ENCODE results near the gene FFAR4.

FFAR4 gene

DNA sequence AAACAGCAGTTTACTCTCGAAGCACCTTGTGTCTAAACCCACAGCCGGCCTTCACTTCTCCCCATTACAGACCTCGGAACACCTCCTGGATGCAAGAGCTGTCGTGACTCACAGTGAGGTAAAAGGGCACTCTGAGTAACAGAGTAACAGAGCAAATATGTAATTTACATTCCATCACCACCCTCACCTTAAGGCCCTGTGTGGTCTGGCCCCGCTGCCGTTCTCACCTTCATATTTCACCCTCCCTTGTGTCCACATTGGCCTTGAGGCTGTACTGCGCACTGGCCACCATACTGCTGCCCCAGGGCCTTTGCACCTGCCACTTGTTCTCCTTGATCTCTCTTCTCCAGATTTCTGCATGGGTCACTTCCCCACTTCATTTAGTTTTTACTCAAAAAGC is 12.6 kb downstream of the FFAR4 start:
- DNase-seq (ENCODE audit: low read depth in 2 of 2), result no peak
- no peak overlapping the region for H3K4me3 ChIP-seq (replicated peaks in 1 of 2; ENCODE audit: low read depth in 2 of 2, low read length in 2 of 2)
- TF ChIP-seq, protein P1, sequence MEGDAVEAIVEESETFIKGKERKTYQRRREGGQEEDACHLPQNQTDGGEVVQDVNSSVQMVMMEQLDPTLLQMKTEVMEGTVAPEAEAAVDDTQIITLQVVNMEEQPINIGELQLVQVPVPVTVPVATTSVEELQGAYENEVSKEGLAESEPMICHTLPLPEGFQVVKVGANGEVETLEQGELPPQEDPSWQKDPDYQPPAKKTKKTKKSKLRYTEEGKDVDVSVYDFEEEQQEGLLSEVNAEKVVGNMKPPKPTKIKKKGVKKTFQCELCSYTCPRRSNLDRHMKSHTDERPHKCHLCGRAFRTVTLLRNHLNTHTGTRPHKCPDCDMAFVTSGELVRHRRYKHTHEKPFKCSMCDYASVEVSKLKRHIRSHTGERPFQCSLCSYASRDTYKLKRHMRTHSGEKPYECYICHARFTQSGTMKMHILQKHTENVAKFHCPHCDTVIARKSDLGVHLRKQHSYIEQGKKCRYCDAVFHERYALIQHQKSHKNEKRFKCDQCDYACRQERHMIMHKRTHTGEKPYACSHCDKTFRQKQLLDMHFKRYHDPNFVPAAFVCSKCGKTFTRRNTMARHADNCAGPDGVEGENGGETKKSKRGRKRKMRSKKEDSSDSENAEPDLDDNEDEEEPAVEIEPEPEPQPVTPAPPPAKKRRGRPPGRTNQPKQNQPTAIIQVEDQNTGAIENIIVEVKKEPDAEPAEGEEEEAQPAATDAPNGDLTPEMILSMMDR (IDR thresholded peaks at IDR 0.05; ENCODE audit: low read depth, low read length), result no peak

DNA sequence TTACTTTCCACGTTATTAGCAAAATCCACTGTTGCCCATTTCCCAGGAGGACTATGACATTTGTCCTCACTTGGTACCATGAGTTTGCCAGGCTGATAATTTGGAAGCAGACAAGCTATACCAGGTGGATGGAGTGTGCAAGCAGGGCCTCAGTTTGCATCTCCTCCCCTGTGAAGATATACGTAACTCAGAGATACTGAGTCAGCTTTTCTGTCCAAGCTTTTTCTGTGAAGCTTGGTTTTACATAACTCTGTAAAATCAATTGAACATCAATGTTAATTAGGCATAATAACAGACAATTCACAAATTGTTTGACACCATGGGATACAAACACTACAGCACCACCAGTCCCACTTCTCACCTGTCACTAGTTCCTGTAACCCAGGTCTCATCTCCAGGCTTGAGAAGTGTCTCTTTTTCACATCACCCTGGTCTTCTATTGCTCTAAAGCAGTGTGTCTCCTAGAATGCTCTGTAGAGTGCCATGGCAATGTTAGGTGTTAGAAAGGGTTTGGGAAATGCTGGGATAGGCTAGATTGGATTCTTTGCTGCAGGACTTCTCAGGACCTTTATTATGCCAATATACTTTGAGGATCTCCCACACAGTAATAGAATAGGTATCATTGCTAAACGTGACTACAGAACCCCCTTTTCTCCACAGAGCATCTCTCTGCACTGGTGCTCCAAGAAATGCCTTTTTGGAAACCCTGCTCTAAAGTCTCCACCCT is 13.7 kb downstream of the FFAR4 start:
- DNase-seq (ENCODE audit: low read depth in 2 of 2), result no peak
- no peak overlapping the region for H3K4me3 ChIP-seq (replicated peaks in 1 of 2; ENCODE audit: low read depth in 2 of 2, low read length in 2 of 2)

DNA sequence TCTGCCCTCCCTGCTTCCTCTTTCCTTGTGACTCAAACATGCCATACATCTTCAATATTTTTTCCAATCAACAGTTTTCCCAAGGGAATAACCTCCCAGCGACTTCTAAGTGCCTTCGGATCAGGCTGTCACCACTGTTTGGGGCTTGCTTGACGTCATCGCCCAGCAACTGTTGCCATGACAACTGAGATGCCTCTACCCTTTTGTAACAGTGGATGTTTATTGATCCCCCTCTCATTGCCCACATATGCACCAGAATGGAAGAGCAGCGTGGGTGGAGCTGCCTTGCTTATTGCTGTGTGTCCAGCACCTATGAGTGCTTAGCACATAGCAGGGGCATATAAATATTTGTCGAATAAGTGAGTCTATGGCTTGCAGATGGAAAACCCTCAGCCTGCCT is 14.4 kb downstream of the FFAR4 start:
- peak; percentile 9 for DNase-seq (ENCODE audit: low read depth in 2 of 2)
- H3K4me3 ChIP-seq (replicated peaks in 1 of 2; ENCODE audit: low read depth in 2 of 2, low read length in 2 of 2), result no peak overlapping the region
- TF ChIP-seq, protein P1 (IDR thresholded peaks at IDR 0.05; ENCODE audit: low read depth, low read length), result no peak

More for the DNA sequence above, 13.7 kb downstream of the FFAR4 start:
- TF ChIP-seq, protein P1 (IDR thresholded peaks at IDR 0.05; ENCODE audit: low read depth, low read length), result no peak

DNA sequence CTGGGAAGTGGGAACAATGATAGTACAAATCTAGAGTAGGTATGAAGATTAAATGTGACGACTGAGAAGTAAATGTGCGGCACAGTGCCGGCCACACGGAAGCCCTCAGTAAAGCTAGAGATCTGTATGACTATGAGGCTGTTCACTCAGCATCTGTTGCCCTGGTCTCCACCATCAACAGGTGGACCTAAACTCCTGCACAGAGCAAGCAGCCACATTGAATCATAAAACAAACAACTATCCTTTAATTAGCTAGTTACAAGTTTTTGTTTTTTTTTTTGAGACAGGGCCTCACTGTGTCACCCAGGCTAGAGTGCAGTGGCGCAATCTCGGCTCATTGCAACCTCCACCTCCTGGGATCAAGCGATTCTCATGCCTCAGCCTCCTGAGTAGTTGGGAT is 18.0 kb downstream of the FFAR4 start:
- no peak overlapping the region for H3K4me3 ChIP-seq (replicated peaks in 1 of 2; ENCODE audit: low read depth in 2 of 2, low read length in 2 of 2)
- TF ChIP-seq, protein P1 (IDR thresholded peaks at IDR 0.05; ENCODE audit: low read depth, low read length), result no peak
- DNase-seq (ENCODE audit: low read depth in 2 of 2), result no peak

DNA sequence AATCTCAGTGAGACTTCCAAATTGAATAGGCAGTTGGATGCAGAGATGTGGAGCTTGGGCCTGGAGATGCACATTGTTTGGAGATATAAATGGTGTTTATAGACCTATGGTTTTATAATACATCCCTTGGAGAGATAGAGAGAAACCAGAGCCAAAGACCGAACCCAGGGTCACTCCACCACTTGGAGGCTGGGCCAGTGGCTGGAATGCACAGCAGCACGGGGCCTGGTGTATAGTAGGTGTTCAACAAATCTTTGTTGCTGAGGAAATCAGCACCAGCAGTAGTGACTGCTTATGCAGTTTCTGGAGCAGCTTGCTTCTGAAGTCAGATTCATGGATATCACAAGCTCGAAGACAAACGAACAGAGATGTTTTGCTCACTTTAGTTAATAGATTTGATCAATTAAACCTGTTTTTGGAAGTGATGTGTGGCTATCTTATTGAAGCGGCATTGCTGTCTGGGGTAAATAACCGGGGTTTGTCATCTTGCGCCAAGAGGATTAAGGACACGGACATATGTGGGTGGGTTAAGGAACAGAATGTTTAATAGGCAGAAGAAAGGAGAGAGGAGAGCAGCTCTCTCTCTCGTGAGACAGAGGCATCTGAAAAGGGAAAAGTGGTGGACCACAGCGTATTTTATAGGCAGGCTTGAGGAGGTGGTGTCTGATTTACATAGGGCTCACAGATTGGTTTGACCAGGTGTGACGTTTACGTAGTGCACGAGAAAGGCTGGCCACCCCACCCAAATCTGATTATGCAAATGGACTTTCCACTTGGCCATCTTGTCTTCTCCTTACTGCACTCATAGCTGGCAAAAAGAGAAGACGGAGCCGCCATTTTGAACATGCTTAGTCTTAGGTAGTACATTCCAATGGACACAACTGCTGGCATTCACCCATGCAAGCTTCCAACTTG is 23.4 kb downstream of the FFAR4 start:
- no peak overlapping the region for H3K4me3 ChIP-seq (replicated peaks in 1 of 2; ENCODE audit: low read depth in 2 of 2, low read length in 2 of 2)
- DNase-seq (ENCODE audit: low read depth in 2 of 2), result no peak
- TF ChIP-seq, protein P1 (IDR thresholded peaks at IDR 0.05; ENCODE audit: low read depth, low read length), result no peak

DNA sequence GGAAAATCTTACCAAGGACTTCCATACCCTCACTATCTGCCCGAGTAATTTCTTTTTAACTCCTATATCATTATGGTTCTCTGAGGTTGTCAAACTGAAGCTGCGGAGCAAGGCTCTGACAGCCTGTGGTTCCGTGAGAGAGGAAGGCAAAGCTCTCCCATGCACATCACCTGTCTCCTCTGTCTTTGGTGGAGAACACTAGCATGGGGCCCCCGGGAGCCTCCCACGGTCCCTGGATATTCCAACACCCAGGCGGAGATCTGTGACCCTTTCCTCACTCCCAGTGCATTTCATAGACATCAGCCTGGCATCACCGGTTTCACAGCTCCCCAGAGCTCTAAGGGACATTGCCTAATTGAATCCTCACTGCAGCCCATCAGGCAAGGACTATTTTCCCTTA is 24.2 kb downstream of the FFAR4 start:
- H3K4me3 ChIP-seq (replicated peaks in 1 of 2; ENCODE audit: low read depth in 2 of 2, low read length in 2 of 2), result no peak overlapping the region
- TF ChIP-seq, protein P1 (IDR thresholded peaks at IDR 0.05; ENCODE audit: low read depth, low read length), result no peak
- no peak for DNase-seq (ENCODE audit: low read depth in 2 of 2)
